Ovary (tissue), 3 donors: Measurements from ENCODE around the gene SPATA24.

Source experiments
- CTCF ChIP-seq, 3 donors: fragments of 450-650 bp in 2 of 3; fragments of 200-600 bp in 1 of 3; IDR thresholded peaks; one replicate each; pipeline versions ENCODE4 v1.5.1 to v1.8.0; 2016 to 2022; ENCODE audit warnings: antibody characterized with exemption in 3 of 3, mild to moderate bottlenecking in 1 of 3
- EP300 ChIP-seq: sonication (generic); formaldehyde crosslinking; IDR thresholded peaks from one replicate; pipeline ENCODE4 v1.6.1; 2017; ENCODE audit warnings: antibody characterized with exemption
- POLR2A ChIP-seq: fragments of 450-650 bp; IDR thresholded peaks from one replicate; pipeline ENCODE4 v1.6.1; 2017; ENCODE audit warnings: antibody characterized with exemption, mild to moderate bottlenecking, moderate library complexity
- donor health status: DM: no; HTN: no; CAD: no.

- TF ChIP-seq POLR2A (no peak), CTCF (IDR thresholded peaks at IDR 0.05) (no peak), EP300 (no peak)
These were observed 19.3 kb downstream of the SPATA24 start for GRCh38 chr5:139384591-139385051.
